Thymus (tissue), 11 donors: ENCODE measurements around the gene MB21D2. TPM values are rescaled to one million over a fixed set of nuclear protein-coding genes. Genes with fewer than 3 reads are reported as not detected.

Source experiments
- DNase-seq, 9 donors: peaks; one replicate each; pipeline ENCODE4 v3.0.0-alpha.2; 2013; ENCODE audit warnings: low spot score in 9 of 9, low read depth in 6 of 9, missing footprints in 1 of 9
- H3K27ac ChIP-seq, 2 donors: one replicate each; pipeline ENCODE4 v1.5.1; 2013; ENCODE audit warnings: control low read depth in 1 of 2, low read depth in 1 of 2, low read length in 1 of 2, mild to moderate bottlenecking in 1 of 2, moderate library complexity in 1 of 2
- H3K27me3 ChIP-seq, 2 donors: one replicate each; pipeline ENCODE4 v1.5.1; 2013; ENCODE audit warnings: low read length in 1 of 2; ENCODE audit not compliant: control insufficient read depth in 2 of 2, insufficient read depth in 1 of 2
- H3K36me3 ChIP-seq, 2 donors: one replicate each; pipeline ENCODE4 v1.5.1; 2013; ENCODE audit warnings: low read length in 1 of 2, mild to moderate bottlenecking in 1 of 2, moderate library complexity in 1 of 2; ENCODE audit not compliant: control insufficient read depth in 2 of 2, insufficient read depth in 2 of 2
- H3K4me1 ChIP-seq, 2 donors: one replicate each; pipeline ENCODE4 v1.5.1; 2013; ENCODE audit warnings: low read length in 2 of 2; ENCODE audit not compliant: control insufficient read depth in 2 of 2, insufficient read depth in 2 of 2
- H3K4me3 ChIP-seq, 2 donors: one replicate each; pipeline ENCODE4 v1.5.1; 2013; ENCODE audit warnings: low read length in 2 of 2, control low read depth in 1 of 2, mild to moderate bottlenecking in 1 of 2
- H3K9me3 ChIP-seq, 2 donors: one replicate each; pipeline ENCODE4 v1.5.1; 2013; ENCODE audit warnings: low read length in 1 of 2, mild to moderate bottlenecking in 1 of 2; ENCODE audit not compliant: control insufficient read depth in 2 of 2, insufficient read depth in 1 of 2
- WGBS: extraction: QIAGEN DNeasy Blood & Tissue Kit; methylation state at CpG from one replicate; pipeline ENCODE4 v1.1.7; 2013; 5-methylcytosine and 5-hydroxymethylcytosine counted together
- polyA plus RNA-seq: library from polyadenylated mRNA; stranded (reverse); fragments of 200-250 nt; gene quantifications from one replicate; pipeline ENCODE4 v1.2.3, GENCODE V29; 2013
- total RNA-seq: library from RNA; stranded (reverse); fragments of 120-200 nt; gene quantifications from one replicate; pipeline ENCODE4 v1.2.4, GENCODE V29; 2013
- donor health status: healthy.

The MB21D2 gene
- total and polyA plus RNA-seq, 2 donors: 1.5 to 2.4 TPM

DNA sequence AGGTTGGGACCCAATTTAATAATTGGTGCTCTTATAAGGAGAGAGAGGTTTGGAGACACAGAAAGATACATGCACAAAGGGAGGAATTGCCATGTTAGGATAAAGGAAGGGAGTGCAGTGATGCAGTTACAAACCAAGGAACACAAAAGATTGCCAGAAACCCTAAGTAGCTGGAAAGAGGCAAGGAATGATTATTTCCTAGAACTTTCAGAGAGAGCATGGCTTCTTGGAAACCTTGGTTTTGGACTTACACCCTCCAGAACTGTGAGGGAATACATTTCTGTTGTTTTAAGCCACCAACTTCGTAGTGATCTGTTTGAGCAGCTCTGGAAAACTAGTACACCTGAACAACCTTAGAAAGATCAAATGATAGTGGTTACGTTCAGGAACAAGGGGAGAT is 25.0 kb upstream of the MB21D2 start:
- Histone ChIP-seq H3K4me3 (no peak overlapping the region), H3K4me1 (no peaks in the 10 kb centered on the region), H3K36me3 (no peaks in the 10 kb centered on the region), H3K27me3 (no peaks in the 10 kb centered on the region), H3K9me3 (no peaks in the 10 kb centered on the region), H3K27ac (no peak overlapping the region)
- no peak for DNase-seq
- 81% methylated on average over 2 of the region's 2 CpGs for whole genome bisulfite sequencing

DNA sequence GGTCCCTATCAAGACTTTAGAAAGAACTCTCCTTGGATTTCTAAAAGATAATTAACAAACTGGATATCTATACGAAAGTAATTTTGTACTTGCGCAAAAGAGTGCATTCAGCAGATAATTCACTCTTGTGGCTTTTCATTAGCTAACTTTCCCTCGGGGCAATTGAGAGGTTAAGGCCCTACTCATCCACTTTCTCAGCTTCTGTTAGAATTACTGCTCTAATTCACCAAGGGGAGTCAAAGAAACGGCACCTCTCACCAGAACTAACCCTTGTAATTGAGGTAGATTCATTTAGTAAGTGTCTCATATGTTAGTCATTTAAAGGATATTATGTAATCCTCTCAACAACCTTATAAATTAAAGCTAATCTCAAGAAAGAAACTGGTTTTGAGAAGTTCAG is 22.5 kb upstream of the MB21D2 start:
- DNase-seq: no peak
- 89% methylated on average over 4 of the region's 4 CpGs for WGBS
- Histone ChIP-seq H3K27ac (no peak overlapping the region), H3K4me3 (no peak overlapping the region), H3K36me3 (no peaks in the 10 kb centered on the region), H3K9me3 (no peaks in the 10 kb centered on the region), H3K27me3 (no peaks in the 10 kb centered on the region), H3K4me1 (no peaks in the 10 kb centered on the region)

DNA sequence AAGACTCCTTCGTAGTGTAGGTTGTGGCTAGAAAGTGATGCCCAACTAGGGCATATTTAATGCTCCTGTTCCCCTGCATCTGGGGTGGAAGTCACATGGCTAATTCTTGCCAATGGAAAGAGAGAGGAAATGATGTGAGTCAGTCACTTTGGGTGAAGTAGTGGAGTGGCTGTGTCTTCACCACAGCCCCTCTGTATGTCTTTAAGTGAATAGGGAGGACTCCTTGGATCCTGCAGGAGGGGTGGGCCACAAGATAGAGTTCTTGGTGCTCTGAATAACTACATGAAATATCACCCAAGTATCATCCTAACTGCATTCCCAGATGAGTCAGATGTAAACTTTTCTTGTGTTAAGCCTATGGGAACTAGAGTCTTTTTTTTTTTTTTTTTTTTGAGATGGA is 17.8 kb upstream of the MB21D2 start:
- Histone ChIP-seq H3K9me3 (no peaks in the 10 kb centered on the region), H3K27ac (no peak overlapping the region), H3K4me3 (no peak overlapping the region), H3K27me3 (no peaks in the 10 kb centered on the region), H3K4me1 (no peaks in the 10 kb centered on the region), H3K36me3 (no peaks in the 10 kb centered on the region)
- WGBS: 100% methylated on average over 1 of the region's 1 CpG
- DNase-seq: no peak

- Histone ChIP-seq H3K9me3 (no peaks in the 10 kb centered on the region), H3K4me3 (no peak overlapping the region), H3K4me1 (no peaks in the 10 kb centered on the region), H3K27ac (no peak overlapping the region), H3K36me3 (no peaks in the 10 kb centered on the region), H3K27me3 (no peaks in the 10 kb centered on the region)
- DNase-seq: no peak
- 71% methylated on average over 4 of the region's 4 CpGs for WGBS
Observed at GRCh38 chr3:192933779-192934460, 16.3 kb upstream of the MB21D2 start.

DNA sequence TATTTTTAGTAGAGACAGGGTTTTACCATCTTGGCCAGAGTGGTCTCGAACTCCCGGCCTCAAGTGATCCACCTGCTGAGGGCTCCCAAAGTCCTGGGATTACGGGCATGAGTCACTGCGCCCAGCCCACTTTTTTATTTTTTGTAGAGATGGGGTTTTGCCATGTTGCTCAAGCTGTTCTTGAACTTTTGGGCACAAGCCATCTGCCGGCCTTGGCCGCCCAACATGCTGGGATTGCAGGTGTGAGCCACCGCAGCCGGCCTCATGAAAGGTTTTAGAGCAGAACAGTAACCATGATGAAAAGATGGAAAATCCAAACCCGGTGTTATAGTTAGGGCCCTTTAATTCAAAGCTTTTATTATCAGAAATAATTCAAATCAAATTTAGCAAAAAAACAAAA is 15.6 kb upstream of the MB21D2 start:
- Histone ChIP-seq H3K27me3 (no peaks in the 10 kb centered on the region), H3K9me3 (no peaks in the 10 kb centered on the region), H3K36me3 (no peaks in the 10 kb centered on the region), H3K4me1 (no peaks in the 10 kb centered on the region), H3K4me3 (no peak overlapping the region), H3K27ac (no peak overlapping the region)
- 86% methylated on average over 9 of the region's 9 CpGs for WGBS
- no peak for DNase-seq

DNA sequence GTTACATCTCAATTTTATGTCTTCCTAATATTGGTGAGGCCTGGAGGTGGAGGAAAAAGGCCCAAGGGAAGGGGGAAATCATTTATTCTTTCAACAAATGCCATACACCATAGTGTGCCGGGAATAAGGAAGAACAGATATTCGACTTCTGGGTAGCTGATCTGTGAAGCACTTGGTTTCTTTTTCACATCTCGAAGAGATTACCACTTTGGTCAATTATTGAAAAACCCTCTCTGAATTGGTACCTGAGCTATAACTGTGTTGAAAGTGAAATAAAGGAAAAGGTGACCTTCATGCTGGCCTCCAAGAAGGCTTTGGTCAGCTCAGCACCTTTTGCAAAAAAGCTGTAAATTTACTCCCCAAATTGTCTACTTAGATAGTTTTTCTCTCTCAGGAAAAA is 14.2 kb upstream of the MB21D2 start:
- DNase-seq: no peak
- 96% methylated on average over 3 of the region's 3 CpGs for WGBS
- no peaks in the 10 kb centered on the region for H3K27me3 ChIP-seq
- H3K36me3 ChIP-seq: no peaks in the 10 kb centered on the region
- no peaks in the 10 kb centered on the region for H3K4me1 ChIP-seq
- H3K4me3 ChIP-seq: no peak overlapping the region
- no peaks in the 10 kb centered on the region for H3K9me3 ChIP-seq
- no peak overlapping the region for H3K27ac ChIP-seq

DNA sequence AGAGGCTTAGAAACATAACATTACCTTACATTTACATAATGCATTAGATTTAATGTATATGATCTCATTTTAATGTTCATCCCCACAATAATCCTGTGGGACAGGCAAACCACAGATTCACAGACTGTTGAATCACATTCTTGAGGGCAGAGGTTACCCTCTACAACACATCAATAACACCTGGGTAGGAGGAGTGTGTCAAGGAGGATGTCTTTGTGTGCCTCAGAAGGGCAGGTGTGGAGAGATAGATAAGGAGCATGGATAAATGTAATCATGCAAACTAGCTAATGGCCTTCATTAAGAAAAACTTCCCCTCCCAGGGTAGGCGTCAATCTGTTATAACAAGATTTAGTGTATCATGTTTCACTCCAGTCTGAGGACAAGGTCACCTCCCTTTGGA is 12.9 kb upstream of the MB21D2 start:
- Histone ChIP-seq H3K27me3 (no peaks in the 10 kb centered on the region), H3K4me1 (no peaks in the 10 kb centered on the region), H3K4me3 (no peak overlapping the region), H3K27ac (no peak overlapping the region), H3K36me3 (no peaks in the 10 kb centered on the region), H3K9me3 (no peaks in the 10 kb centered on the region)
- 94% methylated on average over 1 of the region's 1 CpG for WGBS
- DNase-seq: no peak

GRCh38 chr3:192929755-192930547 is 12.3 kb upstream of the MB21D2 start:
- Histone ChIP-seq H3K27ac (no peak overlapping the region), H3K27me3 (no peaks in the 10 kb centered on the region), H3K4me1 (no peaks in the 10 kb centered on the region), H3K9me3 (no peaks in the 10 kb centered on the region), H3K4me3 (no peak overlapping the region), H3K36me3 (no peaks in the 10 kb centered on the region)
- WGBS: 92% methylated on average over 9 of the region's 9 CpGs
- no peak for DNase-seq

GRCh38 chr3:192929146-192929545 is 11.5 kb upstream of the MB21D2 start:
- no peak for DNase-seq
- H3K36me3 ChIP-seq: no peaks in the 10 kb centered on the region

More at GRCh38 chr3:192929146-192929545, 11.5 kb upstream of the MB21D2 start:
- H3K27ac ChIP-seq: no peak overlapping the region
- H3K27me3 ChIP-seq: no peaks in the 10 kb centered on the region
- no peaks in the 10 kb centered on the region for H3K4me1 ChIP-seq
- 94% methylated on average over 2 of the region's 2 CpGs for WGBS
- no peak overlapping the region for H3K4me3 ChIP-seq
- no peaks in the 10 kb centered on the region for H3K9me3 ChIP-seq
